K562 (cell line): Measurements from ENCODE around the gene LRP1. TPM values are rescaled to one million over a fixed set of nuclear protein-coding genes. Genes with fewer than 3 reads are reported as not detected.

Source experiments
- BRD9 ChIP-seq: fragments of 450-650 bp; IDR thresholded peaks from 2 replicates; pipeline ENCODE4 v1.6.1; 2018; ENCODE audit warnings: low read depth; ENCODE audit not compliant: partially characterized antibody
- CTBP1 ChIP-seq: fragments of 450-650 bp; IDR thresholded peaks from 2 replicates; pipeline ENCODE4 v1.6.1; 2016; ENCODE audit warnings: borderline replicate concordance
- FUS ChIP-seq: fragments of 200-400 bp; formaldehyde crosslinking; optimal IDR thresholded peaks from 2 replicates; pipeline ENCODE3; 2017; ENCODE audit warnings: low read depth, low read length
- NBN ChIP-seq: fragments of 450-650 bp; IDR thresholded peaks from 2 replicates; pipeline ENCODE4 v1.6.1; 2016; ENCODE audit warnings: low read depth, mild to moderate bottlenecking
- NCOA4 ChIP-seq: fragments of 450-650 bp; IDR thresholded peaks from 2 replicates; pipeline ENCODE4 v1.6.1; 2018; ENCODE audit warnings: mild to moderate bottlenecking; ENCODE audit not compliant: partially characterized antibody
- NFIX ChIP-seq: fragments of 250-450 bp; sonication (Bioruptor Pico); IDR thresholded peaks from 2 replicates; pipeline ENCODE4 v1.4.0; 2020; ENCODE audit warnings: low read depth, mild to moderate bottlenecking, moderate library complexity
- PML ChIP-seq: IDR thresholded peaks from 2 replicates; pipeline ENCODE4 v1.6.1; 2012; ENCODE audit warnings: low read length, inconsistent platforms
- SLC30A9 ChIP-seq: fragments of 250-450 bp; sonication (Bioruptor Pico); IDR thresholded peaks from 2 replicates; pipeline ENCODE4 v1.8.0; 2022; ENCODE audit warnings: mild to moderate bottlenecking, moderate library complexity
- SRSF1 ChIP-seq: fragments of 200-400 bp; formaldehyde crosslinking; IDR thresholded peaks from 2 replicates; pipeline ENCODE4 v1.6.1; 2017; ENCODE audit warnings: mild to moderate bottlenecking, low read depth, low read length, moderate library complexity
- SRSF9 ChIP-seq: fragments of 200-400 bp; formaldehyde crosslinking; IDR thresholded peaks from 2 replicates; pipeline ENCODE4 v1.6.1; 2017; ENCODE audit warnings: low read depth, low read length, borderline replicate concordance
- ZNF184 ChIP-seq: sonication (generic); formaldehyde crosslinking; IDR thresholded peaks from 2 replicates; pipeline ENCODE4 v1.5.0; 2020; ENCODE audit warnings: missing genetic modification reagents
- ZNF780A ChIP-seq: fragments of 250-450 bp; sonication (Bioruptor Pico); IDR thresholded peaks from 2 replicates; pipeline ENCODE4 v1.5.0; 2021; ENCODE audit warnings: mild to moderate bottlenecking
- polyA plus RNA-seq, 8 experiments: library from polyadenylated mRNA; depleted of rRNA in 4 of 8; stranded (reverse) in 5 of 8; unstranded in 3 of 8; fragments of >200 nt; fragmentation: Nextera tagmentation in 2 of 8; fragmentation: Illumina TruSeq in 1 of 8; extraction: Ambion mirVana in 2 of 8; extraction: Trizol in 1 of 8; gene quantifications; 2 replicates each; pipeline versions ENCODE4 v1.2.1 to v1.2.3, GENCODE V29; 2011 to 2014; ENCODE audit warnings: inconsistent platforms in 1 of 8, missing spikeins in 1 of 8
- total RNA-seq, 7 experiments: library from RNA; depleted of rRNA in 6 of 7; stranded (reverse); fragments of >200 nt in 6 of 7; fragmentation: Illumina TruSeq in 2 of 7; extraction: Trizol in 2 of 7; gene quantifications; 2 replicates each; pipeline versions ENCODE4 v1.2.1 to v1.2.3, GENCODE V29; 2011 to 2021; ENCODE audit warnings: low replicate concordance in 1 of 7
- TF ChIP-seq, protein P1 (sequence below): sonication (generic); formaldehyde crosslinking; IDR thresholded peaks from 2 replicates; pipeline ENCODE4 v1.8.0; 2023; ENCODE audit warnings: mild to moderate bottlenecking, missing genetic modification reagents
- TF ChIP-seq, protein P2 (sequence below): fragments of 250-450 bp; sonication (Bioruptor Pico); IDR thresholded peaks from 2 replicates; pipeline ENCODE4 v1.5.0; 2021
- TF ChIP-seq, protein P3 (sequence below), 2 experiments: fragments of 250-450 bp in 1 of 2; fragments of 450-650 bp in 1 of 2; sonication (Bioruptor Pico) in 1 of 2; IDR thresholded peaks; 2 replicates each; pipeline versions ENCODE4 v1.6.1 to v1.8.0; 2016 to 2021; ENCODE audit warnings: mild to moderate bottlenecking in 2 of 2, moderate library complexity in 2 of 2, missing compliant biosample characterization in 1 of 2, missing genetic modification characterization in 1 of 2
- TF ChIP-seq, protein P4 (sequence below): fragments of 450-650 bp; IDR thresholded peaks from 2 replicates; pipeline ENCODE4 v1.6.1; 2016; ENCODE audit warnings: mild to moderate bottlenecking
- TF ChIP-seq, protein P5 (sequence below): sonication (generic); IDR thresholded peaks from 2 replicates; pipeline ENCODE4 v1.6.1; 2016
- TF ChIP-seq, protein P6 (sequence below): fragments of 250-450 bp; sonication (Bioruptor Pico); IDR thresholded peaks from 2 replicates; pipeline ENCODE4 v1.8.0; 2022; ENCODE audit warnings: moderate library complexity, mild to moderate bottlenecking, inconsistent platforms

LRP1 gene
- total and polyA plus RNA-seq, 9 of the 15 experiments (the other 6 are each of a cell fraction or from before 2014, with no cell fraction given) = 0.04 to 0.64 (median 0.19) TPM; not detected in 2

DNA sequence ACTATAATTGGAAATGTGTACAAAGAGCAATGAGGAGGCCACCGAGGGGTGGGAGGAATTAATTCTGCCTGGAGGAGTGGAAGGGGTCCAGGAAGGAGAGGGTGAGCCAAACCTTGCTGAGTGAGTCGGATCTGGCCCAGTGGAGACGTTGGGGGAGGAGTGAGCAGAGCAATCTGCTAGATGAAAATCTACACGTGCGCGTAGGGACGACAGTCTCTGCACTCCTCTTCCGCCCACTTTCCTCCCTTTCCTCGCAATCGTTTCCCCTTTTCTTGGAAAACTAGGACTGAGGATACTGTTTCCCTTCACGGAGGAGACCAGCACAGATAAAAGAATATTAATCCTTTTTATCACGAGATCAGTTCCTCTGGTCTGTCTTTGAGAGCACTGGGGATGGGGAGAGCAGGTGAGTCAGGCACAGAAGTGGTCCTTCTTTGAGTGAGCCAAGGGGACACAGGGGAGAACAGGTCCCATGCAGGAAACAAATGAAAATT is 42.2 kb upstream of the LRP1 start (continued):
- TF ChIP-seq, protein P1, sequence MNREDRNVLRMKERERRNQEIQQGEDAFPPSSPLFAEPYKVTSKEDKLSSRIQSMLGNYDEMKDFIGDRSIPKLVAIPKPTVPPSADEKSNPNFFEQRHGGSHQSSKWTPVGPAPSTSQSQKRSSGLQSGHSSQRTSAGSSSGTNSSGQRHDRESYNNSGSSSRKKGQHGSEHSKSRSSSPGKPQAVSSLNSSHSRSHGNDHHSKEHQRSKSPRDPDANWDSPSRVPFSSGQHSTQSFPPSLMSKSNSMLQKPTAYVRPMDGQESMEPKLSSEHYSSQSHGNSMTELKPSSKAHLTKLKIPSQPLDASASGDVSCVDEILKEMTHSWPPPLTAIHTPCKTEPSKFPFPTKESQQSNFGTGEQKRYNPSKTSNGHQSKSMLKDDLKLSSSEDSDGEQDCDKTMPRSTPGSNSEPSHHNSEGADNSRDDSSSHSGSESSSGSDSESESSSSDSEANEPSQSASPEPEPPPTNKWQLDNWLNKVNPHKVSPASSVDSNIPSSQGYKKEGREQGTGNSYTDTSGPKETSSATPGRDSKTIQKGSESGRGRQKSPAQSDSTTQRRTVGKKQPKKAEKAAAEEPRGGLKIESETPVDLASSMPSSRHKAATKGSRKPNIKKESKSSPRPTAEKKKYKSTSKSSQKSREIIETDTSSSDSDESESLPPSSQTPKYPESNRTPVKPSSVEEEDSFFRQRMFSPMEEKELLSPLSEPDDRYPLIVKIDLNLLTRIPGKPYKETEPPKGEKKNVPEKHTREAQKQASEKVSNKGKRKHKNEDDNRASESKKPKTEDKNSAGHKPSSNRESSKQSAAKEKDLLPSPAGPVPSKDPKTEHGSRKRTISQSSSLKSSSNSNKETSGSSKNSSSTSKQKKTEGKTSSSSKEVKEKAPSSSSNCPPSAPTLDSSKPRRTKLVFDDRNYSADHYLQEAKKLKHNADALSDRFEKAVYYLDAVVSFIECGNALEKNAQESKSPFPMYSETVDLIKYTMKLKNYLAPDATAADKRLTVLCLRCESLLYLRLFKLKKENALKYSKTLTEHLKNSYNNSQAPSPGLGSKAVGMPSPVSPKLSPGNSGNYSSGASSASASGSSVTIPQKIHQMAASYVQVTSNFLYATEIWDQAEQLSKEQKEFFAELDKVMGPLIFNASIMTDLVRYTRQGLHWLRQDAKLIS (CRISPR knock-in tag) = no peak
- TF ChIP-seq SLC30A9 (CRISPR knock-in tag) (no peak), CTBP1 (peak; percentile 86), SRSF9 (no peak), PML (no peak; the same call in 1 of the 2 replicates), SRSF1 (no peak), ZNF780A (CRISPR knock-in tag) (no peak), NFIX (CRISPR knock-in tag) (no peak), NCOA4 (no peak), NBN (no peak), BRD9 (no peak), ZNF184 (no peak), FUS (no peak)
- TF ChIP-seq, protein P2, sequence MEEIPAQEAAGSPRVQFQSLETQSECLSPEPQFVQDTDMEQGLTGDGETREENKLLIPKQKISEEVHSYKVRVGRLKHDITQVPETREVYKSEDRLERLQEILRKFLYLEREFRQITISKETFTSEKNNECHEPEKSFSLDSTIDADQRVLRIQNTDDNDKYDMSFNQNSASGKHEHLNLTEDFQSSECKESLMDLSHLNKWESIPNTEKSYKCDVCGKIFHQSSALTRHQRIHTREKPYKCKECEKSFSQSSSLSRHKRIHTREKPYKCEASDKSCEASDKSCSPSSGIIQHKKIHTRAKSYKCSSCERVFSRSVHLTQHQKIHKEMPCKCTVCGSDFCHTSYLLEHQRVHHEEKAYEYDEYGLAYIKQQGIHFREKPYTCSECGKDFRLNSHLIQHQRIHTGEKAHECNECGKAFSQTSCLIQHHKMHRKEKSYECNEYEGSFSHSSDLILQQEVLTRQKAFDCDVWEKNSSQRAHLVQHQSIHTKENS (CRISPR knock-in tag) = no peak
- TF ChIP-seq, protein P3, sequence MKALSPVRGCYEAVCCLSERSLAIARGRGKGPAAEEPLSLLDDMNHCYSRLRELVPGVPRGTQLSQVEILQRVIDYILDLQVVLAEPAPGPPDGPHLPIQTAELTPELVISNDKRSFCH (CRISPR knock-in tag; IDR thresholded peaks at IDR 0.05) = no peak
- TF ChIP-seq, protein P3 (tag; IDR thresholded peaks at IDR 0.05) = no peak
- TF ChIP-seq, protein P4, sequence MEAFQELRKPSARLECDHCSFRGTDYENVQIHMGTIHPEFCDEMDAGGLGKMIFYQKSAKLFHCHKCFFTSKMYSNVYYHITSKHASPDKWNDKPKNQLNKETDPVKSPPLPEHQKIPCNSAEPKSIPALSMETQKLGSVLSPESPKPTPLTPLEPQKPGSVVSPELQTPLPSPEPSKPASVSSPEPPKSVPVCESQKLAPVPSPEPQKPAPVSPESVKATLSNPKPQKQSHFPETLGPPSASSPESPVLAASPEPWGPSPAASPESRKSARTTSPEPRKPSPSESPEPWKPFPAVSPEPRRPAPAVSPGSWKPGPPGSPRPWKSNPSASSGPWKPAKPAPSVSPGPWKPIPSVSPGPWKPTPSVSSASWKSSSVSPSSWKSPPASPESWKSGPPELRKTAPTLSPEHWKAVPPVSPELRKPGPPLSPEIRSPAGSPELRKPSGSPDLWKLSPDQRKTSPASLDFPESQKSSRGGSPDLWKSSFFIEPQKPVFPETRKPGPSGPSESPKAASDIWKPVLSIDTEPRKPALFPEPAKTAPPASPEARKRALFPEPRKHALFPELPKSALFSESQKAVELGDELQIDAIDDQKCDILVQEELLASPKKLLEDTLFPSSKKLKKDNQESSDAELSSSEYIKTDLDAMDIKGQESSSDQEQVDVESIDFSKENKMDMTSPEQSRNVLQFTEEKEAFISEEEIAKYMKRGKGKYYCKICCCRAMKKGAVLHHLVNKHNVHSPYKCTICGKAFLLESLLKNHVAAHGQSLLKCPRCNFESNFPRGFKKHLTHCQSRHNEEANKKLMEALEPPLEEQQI = no peak
- TF ChIP-seq, protein P5, sequence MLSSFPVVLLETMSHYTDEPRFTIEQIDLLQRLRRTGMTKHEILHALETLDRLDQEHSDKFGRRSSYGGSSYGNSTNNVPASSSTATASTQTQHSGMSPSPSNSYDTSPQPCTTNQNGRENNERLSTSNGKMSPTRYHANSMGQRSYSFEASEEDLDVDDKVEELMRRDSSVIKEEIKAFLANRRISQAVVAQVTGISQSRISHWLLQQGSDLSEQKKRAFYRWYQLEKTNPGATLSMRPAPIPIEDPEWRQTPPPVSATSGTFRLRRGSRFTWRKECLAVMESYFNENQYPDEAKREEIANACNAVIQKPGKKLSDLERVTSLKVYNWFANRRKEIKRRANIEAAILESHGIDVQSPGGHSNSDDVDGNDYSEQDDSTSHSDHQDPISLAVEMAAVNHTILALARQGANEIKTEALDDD = no peak
- TF ChIP-seq, protein P6, sequence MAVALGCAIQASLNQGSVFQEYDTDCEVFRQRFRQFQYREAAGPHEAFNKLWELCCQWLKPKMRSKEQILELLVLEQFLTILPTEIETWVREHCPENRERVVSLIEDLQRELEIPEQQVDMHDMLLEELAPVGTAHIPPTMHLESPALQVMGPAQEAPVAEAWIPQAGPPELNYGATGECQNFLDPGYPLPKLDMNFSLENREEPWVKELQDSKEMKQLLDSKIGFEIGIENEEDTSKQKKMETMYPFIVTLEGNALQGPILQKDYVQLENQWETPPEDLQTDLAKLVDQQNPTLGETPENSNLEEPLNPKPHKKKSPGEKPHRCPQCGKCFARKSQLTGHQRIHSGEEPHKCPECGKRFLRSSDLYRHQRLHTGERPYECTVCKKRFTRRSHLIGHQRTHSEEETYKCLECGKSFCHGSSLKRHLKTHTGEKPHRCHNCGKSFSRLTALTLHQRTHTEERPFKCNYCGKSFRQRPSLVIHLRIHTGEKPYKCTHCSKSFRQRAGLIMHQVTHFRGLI (CRISPR knock-in tag) = no peak
